Suprapubic skin (tissue), 4 donors: Measurements from ENCODE around the gene MRPL53.

Source experiments
- CTCF ChIP-seq, 2 donors: fragments of 200-600 bp in 1 of 2; fragments of 450-650 bp in 1 of 2; sonication (generic) in 1 of 2; IDR thresholded peaks; one replicate each; pipeline ENCODE4 v1.5.1; 2016 to 2019; ENCODE audit warnings: antibody characterized with exemption in 2 of 2, mild to moderate bottlenecking in 1 of 2, moderate library complexity in 1 of 2
- EP300 ChIP-seq: sonication (generic); formaldehyde crosslinking; IDR thresholded peaks from one replicate; pipeline ENCODE4 v1.6.1; 2017; ENCODE audit warnings: antibody characterized with exemption
- POLR2A ChIP-seq, 2 donors: fragments of 450-650 bp; IDR thresholded peaks; one replicate each; pipeline ENCODE4 v1.6.1; 2017; ENCODE audit warnings: antibody characterized with exemption in 2 of 2, mild to moderate bottlenecking in 2 of 2, moderate library complexity in 2 of 2
- POLR2AphosphoS5 ChIP-seq, 3 donors: sonication (generic); formaldehyde crosslinking; IDR thresholded peaks; one replicate each; pipeline ENCODE4 v1.6.1; 2017; ENCODE audit warnings: antibody characterized with exemption in 3 of 3

- TF ChIP-seq CTCF (IDR thresholded peaks at IDR 0.05) (no peak), POLR2AphosphoS5 (IDR thresholded peaks at IDR 0.05) (peak in 2 of 3 donors; percentile 89 to 96), EP300 (no peak), POLR2A (IDR thresholded peaks at IDR 0.05) (no peak)
These were observed 17.6 kb downstream of the MRPL53 start, which contains the start of gene INO80B for GRCh38 chr2:74454654-74455511.
